AG09309 (cell line): ENCODE results near the gene MRS2.

Source experiments
- DNase-seq: peaks from one replicate; pipeline ENCODE4 v3.0.0-alpha.2; 2010; ENCODE audit warnings: low read depth
- H3K4me3 ChIP-seq: 2 replicates; pipeline ENCODE4 v1.5.1; 2011; ENCODE audit warnings: mild to moderate bottlenecking, low read depth, low read length, moderate library complexity; ENCODE audit not compliant: control insufficient read depth
- TF ChIP-seq, protein P1 (sequence below): IDR thresholded peaks from 2 replicates; pipeline ENCODE4 v1.5.1; 2011; ENCODE audit warnings: mild to moderate bottlenecking, low read depth, low read length, inconsistent platforms; ENCODE audit not compliant: insufficient read depth, control insufficient read depth; ENCODE audit errors: missing control alignments

MRS2 gene, protein sequence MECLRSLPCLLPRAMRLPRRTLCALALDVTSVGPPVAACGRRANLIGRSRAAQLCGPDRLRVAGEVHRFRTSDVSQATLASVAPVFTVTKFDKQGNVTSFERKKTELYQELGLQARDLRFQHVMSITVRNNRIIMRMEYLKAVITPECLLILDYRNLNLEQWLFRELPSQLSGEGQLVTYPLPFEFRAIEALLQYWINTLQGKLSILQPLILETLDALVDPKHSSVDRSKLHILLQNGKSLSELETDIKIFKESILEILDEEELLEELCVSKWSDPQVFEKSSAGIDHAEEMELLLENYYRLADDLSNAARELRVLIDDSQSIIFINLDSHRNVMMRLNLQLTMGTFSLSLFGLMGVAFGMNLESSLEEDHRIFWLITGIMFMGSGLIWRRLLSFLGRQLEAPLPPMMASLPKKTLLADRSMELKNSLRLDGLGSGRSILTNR

DNA sequence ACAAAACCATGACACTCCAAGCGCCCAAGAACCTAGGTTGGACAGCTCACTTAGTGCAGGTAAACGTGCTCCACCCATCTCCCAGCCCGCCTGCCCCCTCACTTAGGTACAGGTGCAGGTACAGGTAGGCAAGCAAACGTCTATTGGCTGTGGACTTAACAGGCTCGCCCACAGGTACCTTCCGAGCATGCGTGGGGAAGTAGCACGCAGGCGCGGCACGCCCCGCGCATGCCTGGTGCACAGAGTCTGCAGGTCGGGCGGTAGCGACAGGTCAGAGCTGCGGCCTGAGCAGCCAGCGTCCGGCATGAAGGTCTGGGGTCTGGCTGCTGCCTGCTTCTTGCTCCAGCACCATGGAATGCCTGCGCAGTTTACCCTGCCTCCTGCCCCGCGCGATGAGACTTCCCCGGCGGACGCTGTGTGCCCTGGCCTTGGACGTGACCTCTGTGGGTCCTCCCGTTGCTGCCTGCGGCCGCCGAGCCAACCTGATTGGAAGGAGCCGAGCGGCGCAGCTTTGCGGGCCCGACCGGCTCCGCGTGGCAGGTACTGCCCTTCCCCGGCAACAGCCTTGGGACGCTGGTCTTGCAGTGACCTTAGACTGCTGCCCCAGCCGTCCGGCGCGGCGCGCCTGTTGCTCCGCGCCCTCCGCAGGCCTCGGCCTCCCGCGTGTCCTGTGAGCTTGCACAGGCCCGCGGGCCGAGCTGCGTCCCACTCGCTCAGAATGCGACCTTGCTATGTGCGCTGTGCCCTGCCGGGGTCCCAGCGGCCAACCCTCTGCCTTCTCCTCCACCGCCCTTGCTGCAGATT, at the start of gene MRS2:
Gene MRS2 (plus strand): TSS at position 240 of the 804 bp plus-strand sequence. CDS start 111 bp downstream, at position 351.
- peak; percentile 40 for DNase-seq
- peak within 1 kb of the TSS; percentile 68 for H3K4me3 ChIP-seq
- TF ChIP-seq, protein P1, sequence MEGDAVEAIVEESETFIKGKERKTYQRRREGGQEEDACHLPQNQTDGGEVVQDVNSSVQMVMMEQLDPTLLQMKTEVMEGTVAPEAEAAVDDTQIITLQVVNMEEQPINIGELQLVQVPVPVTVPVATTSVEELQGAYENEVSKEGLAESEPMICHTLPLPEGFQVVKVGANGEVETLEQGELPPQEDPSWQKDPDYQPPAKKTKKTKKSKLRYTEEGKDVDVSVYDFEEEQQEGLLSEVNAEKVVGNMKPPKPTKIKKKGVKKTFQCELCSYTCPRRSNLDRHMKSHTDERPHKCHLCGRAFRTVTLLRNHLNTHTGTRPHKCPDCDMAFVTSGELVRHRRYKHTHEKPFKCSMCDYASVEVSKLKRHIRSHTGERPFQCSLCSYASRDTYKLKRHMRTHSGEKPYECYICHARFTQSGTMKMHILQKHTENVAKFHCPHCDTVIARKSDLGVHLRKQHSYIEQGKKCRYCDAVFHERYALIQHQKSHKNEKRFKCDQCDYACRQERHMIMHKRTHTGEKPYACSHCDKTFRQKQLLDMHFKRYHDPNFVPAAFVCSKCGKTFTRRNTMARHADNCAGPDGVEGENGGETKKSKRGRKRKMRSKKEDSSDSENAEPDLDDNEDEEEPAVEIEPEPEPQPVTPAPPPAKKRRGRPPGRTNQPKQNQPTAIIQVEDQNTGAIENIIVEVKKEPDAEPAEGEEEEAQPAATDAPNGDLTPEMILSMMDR: no peak

DNA sequence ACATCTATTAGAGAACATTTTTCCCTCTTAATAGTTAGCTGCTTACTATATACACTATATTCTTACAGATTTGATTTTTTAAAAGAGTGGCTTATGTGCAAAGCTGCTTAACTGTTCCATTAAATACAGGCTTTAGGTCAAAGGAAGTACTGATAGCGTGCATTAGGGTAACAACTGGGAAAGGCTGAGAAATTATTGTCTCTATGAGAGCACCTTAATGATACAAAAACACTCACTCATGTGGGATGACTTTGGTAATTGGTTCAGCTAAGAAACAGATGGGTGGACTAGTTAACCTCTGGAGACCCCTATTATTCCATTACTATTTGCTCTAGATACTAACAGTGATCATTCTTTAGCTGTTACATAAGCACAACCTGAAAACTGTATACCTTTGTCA, 48.9 kb upstream of the MRS2 start:
- no peak overlapping the region for H3K4me3 ChIP-seq
- no peak for DNase-seq
- TF ChIP-seq, protein P1: no peak

DNA sequence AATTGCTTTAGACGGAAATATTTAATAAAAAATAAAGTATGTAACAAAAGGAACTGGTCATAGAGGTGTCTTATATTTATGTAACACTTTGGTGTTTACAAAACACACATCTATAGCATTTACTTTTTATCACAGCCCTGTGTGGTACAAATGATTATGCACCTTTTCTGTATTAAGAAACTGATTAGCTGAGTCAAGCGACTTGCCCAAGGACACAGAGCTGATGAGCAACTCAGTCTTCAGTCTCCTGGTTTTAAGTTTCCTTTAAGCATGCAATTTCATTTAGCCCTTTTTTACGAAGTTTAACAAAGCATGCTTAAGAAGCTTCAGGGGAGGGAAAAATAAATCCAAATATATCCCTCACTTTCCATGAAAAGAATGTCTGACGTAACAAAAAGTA, 47.3 kb upstream of the MRS2 start:
- no peak overlapping the region for H3K4me3 ChIP-seq
- TF ChIP-seq, protein P1: no peak
- no peak for DNase-seq

DNA sequence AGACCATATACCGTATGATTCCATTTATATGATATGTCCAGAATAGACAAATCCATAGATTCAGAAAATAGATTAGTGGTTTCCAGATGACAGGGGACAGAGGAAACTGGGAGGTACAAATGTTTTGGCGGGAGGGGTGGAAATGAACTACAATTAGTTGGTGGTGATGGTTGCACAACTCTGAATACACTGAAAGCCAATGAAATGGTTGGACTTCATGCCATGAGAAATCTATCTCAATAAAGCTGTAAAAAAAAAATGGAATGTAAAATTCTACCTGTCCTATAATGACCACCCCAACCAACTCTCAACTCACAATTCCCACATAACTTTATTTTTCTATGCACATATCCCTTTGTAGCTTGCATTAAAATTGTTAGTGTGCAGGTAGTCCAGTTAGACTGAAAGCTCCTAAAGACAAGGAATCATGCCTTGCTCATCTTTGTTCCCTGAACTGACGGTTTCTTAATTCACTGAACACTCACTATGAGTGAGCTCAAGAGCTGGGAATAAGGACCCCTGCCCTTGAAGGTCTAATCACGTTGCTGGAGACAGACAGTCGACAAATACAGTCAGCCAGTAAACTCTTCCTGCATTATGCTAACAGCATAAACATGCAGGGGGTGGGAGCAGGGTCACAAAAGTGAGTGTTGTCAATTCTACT, 46.3 kb upstream of the MRS2 start:
- no peak overlapping the region for H3K4me3 ChIP-seq
- TF ChIP-seq, protein P1: no peak
- DNase-seq: no peak

DNA sequence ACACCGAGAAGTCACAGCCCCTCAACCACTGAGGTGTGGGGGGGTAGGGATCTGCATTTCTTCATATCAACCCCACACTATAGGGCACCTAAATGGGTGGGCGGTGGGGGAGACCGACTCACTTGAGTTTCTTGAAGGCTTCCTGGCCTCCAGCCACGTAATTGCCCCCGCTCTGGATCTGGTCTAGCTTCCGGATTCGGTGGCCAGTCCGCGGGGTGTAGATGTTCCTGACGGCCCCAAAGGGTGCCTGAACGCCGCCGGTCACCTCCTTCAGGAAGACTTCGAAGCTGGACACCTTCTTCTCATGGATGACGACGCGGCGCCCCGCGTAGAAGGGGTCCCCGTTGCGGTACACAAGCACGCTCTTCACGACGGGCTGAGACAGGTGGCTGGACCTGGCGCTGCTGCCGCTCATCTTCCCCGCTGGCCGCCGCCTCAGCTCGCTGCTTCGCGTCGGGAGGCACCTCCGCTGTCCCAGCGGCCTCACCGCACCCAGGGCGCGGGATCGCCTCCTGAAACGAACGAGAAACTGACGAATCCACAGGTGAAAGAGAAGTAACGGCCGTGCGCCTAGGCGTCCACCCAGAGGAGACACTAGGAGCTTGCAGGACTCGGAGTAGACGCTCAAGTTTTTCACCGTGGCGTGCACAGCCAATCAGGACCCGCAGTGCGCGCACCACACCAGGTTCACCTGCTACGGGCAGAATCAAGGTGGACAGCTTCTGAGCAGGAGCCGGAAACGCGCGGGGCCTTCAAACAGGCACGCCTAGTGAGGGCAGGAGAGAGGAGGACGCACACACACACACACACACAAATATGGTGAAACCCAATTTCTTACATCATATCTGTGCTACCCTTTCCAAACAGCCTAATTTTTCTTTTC, 45.2 kb upstream of the MRS2 start, which contains the start of gene DCDC2:
Gene DCDC2 (minus strand): TSS at position 724 of the 883 bp plus-strand sequence. CDS start 309 bp downstream, at position 415.
- DNase-seq: no peak
- TF ChIP-seq, protein P1: no peak
- no peak within 1 kb of the TSS; the same call in 1 of the 2 replicates for H3K4me3 ChIP-seq
